Activated CD4-positive, alpha-beta T cell treated with anti-CD3 and anti-CD28 coated beads for 24 hours (primary cell): Measurements from ENCODE around the gene DDIT3.
A peak's percentile ranks its signal among the peaks of the same experiment; 100 is the strongest.

ENCODE experiments used
- DNase-seq, 2 donors: peaks; one replicate each; pipeline ENCODE4 v3.0.0-alpha.2; 2020; ENCODE audit warnings: low read depth in 2 of 2

Gene DDIT3

DNA sequence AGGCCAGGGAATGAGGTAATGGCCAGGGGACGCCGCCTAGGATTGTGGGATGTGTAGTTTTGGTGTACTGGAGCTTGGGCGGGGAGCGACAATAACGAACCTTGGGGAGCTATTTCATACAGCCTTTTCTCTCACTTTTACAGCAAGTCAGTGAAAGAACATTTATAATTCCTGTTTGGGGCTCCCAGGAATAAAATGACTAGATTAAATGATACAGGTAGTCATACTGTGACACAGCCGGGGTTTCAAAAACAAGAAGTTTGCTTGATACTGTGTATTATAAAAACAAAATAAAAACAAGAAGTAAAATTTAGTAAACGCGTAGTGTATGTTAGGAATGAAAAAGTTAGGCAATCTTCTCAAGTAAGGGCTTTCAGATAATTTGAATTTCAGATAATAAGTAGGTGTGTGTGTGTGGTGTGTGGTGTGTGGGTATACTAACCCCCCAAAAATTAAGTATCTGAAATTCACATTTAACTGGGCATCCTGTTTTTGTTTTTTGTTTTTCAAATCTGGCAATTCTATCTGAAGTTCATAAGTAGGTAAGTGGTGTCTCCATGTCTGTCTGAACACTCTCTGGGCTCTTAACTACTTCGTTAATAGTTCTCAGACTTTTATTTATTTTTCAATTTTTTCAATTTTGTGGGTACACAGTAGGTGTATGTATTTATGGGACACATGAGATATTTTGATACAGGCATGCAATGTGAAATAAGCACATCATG lies 27.1 kb upstream of the DDIT3 start:
- no peak for DNase-seq

DNA sequence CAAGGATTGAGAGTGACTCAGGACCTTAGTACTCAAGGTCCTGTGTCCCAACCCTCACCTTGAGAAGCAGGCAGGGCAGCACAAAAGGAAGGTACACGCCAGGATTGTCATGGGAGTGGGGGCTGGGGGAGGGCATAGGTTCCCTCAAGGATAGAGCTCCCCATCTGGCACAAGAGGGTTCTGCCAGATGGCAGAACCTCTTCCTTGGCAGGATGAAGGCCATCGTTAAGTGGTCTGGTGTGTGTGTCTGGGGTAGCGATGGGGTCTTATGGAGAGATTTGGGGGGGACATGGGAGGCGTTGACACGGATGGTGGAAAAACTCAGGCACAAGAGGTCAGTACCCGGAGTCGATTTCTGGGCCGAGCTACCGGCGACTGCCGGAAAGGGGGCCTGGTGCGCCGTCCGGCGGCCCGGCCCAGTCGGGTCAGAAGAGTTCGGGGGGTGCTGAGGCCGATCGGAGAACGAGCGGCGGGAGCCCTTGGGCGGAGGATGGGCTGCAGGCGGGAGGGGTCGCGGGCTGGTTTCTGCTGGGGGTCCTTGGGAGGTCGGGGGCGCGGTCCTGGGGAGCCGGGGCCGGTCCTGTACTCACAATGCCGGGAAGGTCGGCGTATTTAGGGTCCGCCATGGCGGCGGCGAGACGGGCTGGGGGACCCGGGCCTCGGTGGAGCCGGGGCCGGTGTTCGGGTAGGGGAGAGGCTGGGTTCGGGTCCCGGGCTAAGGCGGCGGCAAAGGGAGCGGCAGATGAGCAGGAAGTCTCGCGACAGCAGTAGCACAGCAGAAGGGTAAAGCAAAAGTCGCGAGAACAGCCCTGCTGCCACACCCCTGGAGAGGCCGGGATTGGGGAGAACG lies 26.3 kb upstream of the DDIT3 start, which contains the start of gene DCTN2:
Gene DCTN2 (minus strand): TSS at position 755 of the 850 bp plus-strand sequence. CDS start 129 bp downstream, at position 626.
- peak; percentile 90 for DNase-seq

DNA sequence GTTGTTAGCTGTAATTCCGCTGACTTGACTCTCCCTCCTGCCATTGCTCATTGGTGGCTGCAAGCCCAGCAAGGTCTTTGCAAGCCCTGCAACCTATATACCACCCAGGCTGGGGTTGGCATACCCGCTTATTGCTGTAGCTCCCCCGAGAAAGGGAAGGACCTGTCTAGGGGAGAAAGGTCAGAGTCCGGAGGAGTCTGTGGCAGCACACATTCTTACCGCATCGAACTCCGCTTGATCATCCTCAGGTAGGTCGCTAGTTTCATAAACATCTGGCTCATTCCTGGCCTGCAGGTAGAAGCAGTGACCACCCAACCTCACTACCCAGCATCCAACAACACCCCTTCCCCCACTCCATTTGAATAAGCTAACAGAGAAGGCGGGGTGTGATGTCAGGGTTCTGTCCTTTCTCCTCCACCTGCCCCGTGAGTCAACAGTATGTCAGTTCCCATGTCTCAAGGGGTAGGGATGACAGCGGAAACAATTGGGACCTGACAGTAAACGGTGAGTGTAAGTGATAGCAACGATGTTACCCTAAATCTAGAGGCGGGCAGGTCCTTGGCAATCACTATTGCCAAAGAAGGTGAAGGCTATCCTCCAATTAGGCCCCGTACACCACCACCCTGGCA lies 25.6 kb upstream of the DDIT3 start:
- DNase-seq: no peak

DNA sequence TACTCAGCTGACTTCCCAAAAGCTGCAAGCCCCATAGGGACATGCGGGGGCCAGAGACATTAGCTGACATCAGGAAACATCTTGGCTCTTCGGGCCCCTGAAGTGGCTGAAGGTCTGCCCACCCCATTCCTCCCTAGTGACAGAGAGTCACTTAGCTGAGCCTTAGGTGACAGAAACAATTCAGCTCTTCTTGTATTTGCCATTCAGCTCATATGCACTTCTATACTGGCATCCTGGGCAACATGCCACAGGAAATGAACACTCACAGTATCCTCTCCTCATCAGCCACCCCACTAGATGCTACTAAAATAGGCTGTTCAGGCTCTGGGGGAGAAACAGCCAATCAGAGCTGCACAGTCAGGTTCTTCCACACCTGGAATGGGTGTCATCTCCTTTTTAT lies 23.3 kb upstream of the DDIT3 start:
- no peak for DNase-seq

DNA sequence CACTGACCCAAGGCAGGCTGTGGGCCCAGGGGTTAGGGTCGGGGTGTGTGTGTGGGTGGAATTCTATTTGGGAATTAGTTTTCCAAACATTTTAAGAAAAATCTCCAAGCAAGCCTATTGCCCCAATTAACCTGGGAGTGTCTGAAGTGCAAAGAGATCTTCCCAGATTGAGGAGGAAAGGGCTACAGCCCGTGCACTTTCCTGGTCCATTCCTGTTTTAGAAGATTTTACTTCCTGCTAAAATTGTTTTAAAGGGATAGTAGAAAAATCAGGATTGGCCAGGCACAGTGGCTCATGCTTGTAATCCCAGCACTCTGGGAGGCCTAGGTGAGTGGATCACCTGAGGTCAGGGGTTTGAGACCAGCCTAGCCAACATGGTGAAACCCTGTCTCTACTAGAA lies 21.4 kb upstream of the DDIT3 start:
- DNase-seq: no peak

DNA sequence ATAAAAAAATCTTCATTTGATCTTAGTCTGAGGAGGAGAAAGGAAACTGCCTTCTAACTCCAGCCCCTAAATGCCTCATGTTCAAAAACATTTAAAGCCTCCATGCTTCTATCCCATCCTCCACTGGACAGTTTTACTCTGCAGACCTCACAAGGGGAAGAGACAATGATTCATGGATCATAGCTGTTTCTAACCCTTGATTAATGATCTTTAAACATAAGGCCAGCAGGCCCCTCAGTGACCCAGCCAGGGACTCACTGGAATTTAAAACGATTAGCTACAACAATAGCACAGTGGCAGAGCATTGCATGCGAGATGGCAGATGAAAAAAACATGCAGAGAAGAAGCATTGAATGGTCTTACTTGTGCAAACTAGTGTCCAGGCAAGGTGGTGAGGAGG lies 20.7 kb upstream of the DDIT3 start:
- DNase-seq: no peak

DNA sequence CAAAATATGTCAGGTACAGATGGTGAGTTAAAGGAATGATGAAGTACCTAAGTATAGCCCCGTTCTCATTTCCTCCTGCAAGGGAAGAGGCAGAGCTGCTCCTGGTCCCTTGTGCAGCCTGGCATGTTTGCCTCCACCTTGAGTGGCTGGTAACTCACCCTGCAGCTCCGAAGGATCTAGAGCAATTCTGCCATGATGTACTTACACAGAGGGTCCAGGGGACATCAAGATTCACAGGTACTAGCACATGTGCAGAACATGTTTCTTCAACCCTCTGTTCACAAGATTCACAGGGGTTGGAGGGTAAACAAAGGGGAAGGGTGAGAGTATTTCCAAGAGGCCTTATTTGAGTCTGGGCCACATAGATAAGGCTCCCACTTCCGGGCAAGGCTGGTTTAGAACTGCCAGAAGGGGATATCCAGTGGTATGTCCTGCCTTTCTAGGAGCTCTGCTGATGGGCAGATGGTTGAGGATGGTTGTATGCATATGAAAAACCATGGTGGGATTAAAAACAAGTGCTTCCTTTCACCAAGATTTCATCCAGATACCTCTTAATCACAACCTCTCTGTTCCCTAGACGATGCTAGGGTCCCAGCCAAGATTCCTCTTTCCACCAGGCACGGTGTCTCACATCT lies 18.9 kb upstream of the DDIT3 start:
- no peak for DNase-seq

DNA sequence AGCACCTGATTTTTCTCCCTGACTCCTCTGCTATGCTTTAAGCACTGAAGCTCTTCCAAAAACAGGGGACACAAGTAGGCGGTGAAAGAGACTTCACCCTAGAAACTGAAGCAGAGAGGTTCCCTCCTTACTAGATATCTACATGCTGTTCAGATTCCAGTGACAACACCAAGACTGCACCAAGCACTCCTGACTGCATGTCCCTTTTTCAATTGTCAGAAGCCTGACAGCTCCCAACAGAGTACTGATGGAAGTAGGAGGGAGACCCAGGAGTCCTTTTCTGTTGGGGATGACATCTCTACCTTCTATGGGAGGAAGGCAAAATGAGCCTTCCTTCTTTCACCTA lies 16.3 kb upstream of the DDIT3 start:
- DNase-seq: no peak

DNA sequence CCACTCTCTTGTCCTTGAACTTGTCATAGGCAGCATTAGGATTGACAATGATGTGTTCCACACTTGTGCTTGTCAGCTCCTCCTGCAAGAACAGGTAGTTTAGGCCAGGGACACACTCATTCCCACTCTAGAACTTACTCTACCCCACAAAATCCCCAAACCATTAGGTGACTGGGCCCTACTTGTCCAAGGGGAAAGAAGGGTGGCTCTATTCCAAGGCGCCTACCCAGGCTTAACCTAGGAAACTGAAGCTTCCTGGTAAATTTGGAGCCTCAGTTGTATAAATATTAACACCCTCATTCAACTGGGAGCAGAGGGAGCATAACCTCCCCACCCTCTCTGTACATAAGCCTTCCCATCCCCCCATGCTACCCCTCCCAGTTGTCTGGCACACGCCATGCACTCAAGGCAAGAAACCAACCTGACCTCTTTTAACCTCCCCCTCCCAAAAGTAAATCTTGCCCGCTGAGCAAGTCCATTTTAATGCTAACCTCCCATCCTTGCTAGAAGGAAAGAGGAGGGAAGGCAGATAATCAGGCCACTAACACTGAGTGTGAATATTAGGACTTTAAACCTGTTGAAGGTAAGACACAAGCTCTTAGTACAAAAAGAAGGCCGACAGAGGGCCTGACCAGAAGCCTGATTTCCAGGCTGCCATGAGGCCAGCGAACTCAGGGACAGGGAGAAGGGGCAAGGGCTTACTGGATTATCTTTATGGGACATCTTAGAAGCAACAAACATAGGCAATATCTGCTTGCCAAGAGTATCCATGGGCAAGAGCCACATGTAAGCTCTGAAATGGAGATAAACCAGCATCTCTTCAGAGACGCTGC lies 15.7 kb upstream of the DDIT3 start:
- DNase-seq: no peak

DNA sequence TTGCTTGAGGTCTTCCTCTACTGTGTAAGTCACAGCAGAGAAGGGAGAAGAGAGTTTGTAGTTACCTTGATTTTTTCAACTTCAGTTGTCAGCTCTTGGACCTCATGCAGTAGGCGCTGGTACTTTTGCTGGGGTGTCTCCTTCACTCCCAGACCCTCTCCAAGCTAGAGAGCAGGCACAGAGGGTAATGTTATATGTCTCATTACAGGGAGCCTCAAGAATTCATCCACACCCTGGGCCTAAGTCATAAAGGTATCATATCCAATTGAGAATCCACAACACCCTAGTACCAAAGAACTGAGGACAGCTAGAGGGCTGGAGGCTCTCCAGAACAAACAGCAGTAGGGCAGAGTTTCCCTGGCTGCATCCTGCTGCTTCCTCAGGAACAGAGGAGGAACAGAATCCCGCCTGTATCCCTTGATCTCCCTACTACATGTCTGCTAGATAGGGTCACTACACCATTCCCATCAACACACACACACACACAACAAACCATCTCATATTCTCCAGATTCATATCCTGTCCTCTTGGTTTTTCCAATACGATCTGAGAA lies 14.8 kb upstream of the DDIT3 start:
- no peak for DNase-seq

DNA sequence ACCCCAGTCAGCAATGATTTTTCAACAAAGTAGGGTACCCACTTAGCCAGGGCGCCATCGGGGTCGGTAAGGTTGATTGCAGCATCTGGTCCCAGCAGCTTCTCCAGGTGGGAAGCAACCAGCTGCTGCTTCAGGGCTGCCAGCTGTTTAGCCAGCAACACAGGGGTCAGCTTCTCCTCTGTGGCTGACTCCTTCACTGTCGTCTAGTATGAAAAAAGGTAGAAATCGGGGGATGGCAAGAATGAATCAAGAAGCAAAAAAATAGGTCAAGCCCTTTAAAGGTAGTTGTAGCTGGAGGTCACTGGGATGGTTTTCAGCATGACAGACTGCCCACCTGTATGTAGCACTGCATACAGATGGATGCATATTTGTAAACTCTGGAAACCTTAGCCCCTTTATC lies 13.9 kb upstream of the DDIT3 start:
- no peak for DNase-seq

DNA sequence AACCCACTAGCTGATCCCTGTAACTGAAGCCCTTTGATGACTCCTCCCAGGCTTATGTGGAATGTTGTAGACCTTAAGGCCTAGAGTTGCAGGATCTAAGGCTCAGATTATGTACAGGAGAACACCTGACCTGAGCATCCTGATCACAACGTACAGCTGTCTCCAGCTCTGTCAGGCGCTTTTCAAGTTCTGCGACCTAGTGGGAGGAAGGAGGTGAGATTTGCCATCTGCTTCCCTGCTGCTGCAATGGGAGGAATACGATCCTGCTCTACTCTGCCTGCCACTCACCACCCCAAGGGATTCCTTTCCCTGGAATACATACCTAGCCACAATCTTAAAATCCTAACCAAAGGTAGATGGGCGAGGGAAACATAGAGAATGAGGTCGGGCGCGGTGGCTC lies 12.8 kb upstream of the DDIT3 start:
- DNase-seq: no peak

DNA sequence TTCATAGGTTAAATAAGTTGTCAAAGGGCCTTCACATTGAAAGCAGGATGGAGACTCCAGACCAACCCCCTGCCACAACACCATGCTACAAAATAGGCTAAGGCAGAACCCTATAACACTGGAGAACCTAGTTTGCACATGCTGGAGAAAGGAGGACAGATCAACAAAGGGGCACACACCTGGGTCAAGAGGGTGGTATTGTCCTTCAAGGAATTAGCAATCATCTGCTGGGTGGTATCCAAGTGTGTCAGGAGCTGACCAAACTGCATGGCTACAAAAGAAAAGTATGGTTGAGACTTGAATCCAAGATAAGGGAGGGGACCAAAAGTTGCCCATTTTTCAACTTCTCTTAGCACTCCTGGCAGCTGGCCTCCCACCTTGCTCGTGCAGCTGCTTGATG lies 11.5 kb upstream of the DDIT3 start:
- DNase-seq: no peak

DNA sequence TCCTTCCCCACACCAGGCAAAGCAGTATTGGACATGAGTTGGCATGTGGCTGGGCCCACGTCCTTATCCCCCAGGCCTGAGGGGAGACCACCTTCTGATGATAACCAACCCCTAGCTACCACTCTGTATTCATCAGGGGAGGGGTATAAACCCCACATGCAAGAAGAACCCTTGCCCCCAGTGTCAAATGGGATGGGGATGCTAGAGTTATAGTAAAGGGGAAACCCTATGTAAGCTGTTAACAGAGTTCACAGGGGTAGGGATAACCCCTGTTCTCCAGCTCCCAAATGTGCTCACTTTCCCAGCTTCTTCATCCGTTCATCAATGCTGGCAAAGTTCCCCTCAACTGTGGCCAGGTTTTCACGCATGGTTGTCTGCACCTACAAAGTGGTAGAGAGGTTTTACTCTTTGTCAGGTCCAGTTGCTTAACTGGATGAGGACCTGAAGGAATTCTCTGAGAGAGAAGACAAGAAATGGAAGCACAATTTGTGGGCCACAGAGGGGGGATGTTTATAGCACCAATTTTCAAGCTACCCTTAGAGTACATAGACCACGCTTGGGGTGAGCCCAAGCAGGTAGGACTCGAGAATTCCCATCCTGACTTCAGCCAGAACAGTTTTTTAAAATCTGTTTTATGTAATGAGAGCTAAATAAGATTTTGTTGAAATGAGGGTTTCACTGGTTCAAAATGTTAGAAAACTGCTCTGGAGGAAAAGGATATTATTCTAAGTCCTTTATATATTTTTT lies 10.3 kb upstream of the DDIT3 start:
- no peak for DNase-seq

DNA sequence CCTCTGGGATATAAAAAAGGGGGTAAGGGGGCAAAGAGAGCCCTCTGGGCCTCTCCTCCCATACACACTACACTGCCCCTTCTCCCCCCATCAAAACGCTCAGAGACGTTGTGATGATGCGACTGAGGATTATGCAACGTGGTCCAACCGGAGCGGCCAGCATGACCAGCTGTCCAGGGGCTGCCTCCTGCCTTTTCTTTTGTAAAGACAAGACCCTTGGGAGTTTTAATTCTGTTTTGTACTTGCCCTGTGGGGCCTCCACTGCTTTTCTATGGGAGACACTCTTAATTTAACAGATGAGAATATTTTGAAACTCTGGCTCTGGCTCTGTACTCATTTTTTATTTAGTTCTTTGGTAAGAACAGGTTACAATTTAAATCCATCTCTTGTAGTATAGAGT lies 9.5 kb upstream of the DDIT3 start:
- no peak for DNase-seq

DNA sequence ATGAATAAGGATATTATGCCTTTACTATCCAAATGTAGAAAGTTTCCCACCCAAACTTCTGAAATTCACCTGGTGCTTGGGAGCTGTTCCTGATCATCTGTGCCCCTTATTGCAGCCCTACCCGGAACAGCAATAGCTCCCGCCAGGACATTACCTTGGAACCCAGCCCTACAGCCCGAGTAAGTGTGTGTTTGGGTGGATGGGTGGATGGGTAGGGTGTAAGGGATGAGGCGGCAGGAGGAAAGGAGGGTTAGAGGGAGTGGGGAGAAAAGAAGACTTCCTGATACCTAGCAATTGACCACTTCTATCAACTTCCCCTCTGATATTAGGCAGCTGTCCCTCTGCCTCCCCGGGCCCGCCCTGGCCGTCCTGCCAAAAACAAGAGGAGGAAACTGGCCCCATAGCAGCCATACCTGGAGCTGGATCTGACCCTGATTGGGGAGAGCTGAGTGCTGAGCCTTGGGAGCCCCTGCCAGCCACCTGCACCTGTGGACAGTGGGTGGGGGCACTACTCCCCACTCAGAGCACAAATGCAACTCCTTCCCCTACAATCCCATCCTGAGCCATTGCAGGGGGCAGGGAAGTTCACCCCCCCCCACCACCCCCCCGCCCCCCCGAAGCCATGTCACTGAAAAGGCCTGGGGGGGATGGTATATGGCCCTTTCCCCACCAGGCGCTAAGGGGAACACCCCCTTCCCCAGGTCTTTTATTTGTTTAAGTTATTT lies 8.7 kb upstream of the DDIT3 start:
- no peak for DNase-seq

DNA sequence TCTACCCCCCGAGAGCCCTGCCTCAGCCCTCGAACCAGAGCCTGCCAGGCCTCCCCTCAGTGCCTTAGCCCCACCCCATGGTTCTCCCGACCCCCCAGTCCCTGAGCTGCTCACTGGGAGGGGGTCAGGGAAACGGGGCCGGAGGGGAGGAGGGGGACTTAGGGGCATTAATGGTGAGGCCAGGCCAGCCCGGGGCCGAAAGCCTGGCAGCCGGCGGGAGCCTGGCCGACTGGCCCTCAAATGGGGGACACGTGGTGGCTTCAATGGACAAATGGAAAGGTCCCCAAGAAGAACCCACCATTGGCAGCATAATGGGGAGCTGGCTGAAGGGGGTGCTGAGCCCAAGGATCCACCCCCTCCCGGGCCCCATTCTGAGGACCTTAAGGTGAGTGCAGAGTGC lies 7.9 kb upstream of the DDIT3 start:
- no peak for DNase-seq

DNA sequence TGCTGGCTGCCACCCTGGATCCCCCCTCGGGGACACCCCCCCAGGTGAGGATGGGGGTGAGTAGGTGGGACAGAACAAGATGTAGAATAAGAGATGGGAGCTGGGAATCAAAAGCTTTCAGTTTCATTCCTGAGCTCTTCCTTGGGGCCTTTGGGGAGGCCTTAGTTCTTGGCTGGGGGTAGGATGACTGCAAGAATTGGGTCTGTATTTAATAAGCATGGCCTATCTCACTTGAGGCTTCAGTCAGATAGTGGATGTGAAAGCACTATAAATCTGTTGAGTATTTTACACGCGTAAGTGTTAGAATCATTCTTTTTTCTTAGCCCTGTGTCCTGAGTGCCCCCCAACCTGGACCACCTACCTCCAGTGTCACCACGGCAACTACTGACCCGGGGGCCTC lies 6.9 kb upstream of the DDIT3 start:
- no peak for DNase-seq

DNA sequence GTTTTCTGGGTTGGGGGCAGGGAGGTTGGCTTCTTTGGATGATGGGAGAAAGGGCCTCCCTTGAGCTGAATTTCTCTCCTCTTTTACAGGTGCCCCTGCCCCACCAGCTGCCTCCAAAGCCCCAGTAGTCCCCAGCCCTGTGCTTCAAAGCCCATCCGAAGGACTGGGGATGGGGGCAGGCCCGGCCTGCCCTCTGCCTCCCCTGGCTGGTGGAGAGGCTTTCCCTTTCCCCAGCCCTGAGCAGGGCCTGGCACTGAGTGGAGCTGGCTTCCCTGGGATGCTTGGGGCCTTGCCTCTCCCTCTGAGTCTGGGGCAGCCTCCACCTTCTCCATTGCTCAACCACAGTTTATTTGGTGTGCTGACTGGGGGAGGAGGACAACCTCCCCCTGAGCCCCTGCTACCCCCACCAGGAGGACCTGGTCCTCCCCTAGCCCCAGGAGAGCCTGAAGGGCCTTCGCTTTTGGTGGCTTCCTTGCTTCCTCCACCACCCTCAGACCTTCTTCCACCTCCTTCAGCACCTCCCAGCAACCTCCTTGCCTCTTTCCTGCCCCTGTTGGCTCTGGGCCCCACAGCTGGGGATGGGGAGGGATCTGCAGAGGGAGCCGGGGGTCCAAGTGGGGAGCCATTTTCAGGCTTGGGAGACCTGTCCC lies 6.3 kb upstream of the DDIT3 start:
- DNase-seq: no peak
